Nephron (organoid): ENCODE data around the gene TRIM39.

Experiments
- H3K27ac Mint-ChIP-seq, 3 experiments: 2 replicates each; pipeline ENCODE4 v1.8.0; 2020; ENCODE audit warnings: mixed read lengths in 3 of 3, mild to moderate bottlenecking in 2 of 3, moderate library complexity in 1 of 3
- H3K27me3 Mint-ChIP-seq: 2 replicates; pipeline ENCODE4 v1.8.0; 2021; ENCODE audit warnings: low read depth, mild to moderate bottlenecking, moderate library complexity, mixed read lengths
- H3K36me3 Mint-ChIP-seq: 2 replicates; pipeline ENCODE4 v1.8.0; 2020; ENCODE audit warnings: low read depth, mixed read lengths
- H3K4me1 Mint-ChIP-seq: 2 replicates; pipeline ENCODE4 v1.8.0; 2020; ENCODE audit warnings: mixed read lengths
- H3K4me3 Mint-ChIP-seq, 3 experiments: 2 replicates each; pipeline ENCODE4 v1.8.0; 2020; ENCODE audit warnings: mild to moderate bottlenecking in 3 of 3, mixed read lengths in 3 of 3, moderate library complexity in 2 of 3
- H3K9me3 Mint-ChIP-seq: 2 replicates; pipeline ENCODE4 v1.8.0; 2020; ENCODE audit warnings: mixed read lengths
- TF ChIP-seq, protein P1 (sequence below), 3 experiments: fragments of 200-600 bp; sonication (generic); IDR thresholded peaks; one replicate each; pipeline ENCODE4 v1.5.0; 2021; ENCODE audit warnings: antibody characterized with exemption in 3 of 3; ENCODE audit not compliant: unreplicated experiment in 3 of 3

TRIM39 gene

DNA sequence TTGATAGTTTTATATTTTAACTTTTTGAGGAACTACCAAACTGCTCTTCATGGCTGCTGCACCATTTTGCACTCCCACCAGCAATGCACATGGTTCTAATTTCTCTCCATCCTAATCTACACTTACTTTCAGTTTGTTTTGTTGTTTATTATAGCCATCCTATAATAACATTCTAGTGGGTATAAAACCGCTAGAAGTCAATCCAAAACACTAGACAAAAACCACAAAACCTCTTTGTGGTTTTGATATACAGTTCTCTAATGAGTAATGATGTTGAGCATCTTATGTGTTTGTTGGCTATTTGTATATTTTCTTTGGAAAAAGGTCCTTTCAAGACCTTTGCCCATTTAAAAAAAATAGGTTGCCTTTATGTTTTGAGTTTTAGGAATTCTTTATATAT is 23.8 kb downstream of the TRIM39 start:
- H3K4me3 Mint-ChIP-seq, result no peak overlapping the region
- peaks cover 11% of the 10 kb centered on the region for H3K36me3 Mint-ChIP-seq
- H3K4me1 Mint-ChIP-seq, result peaks cover 6% of the 10 kb centered on the region
- H3K9me3 Mint-ChIP-seq, result no peaks in the 10 kb centered on the region
- TF ChIP-seq, protein P1, sequence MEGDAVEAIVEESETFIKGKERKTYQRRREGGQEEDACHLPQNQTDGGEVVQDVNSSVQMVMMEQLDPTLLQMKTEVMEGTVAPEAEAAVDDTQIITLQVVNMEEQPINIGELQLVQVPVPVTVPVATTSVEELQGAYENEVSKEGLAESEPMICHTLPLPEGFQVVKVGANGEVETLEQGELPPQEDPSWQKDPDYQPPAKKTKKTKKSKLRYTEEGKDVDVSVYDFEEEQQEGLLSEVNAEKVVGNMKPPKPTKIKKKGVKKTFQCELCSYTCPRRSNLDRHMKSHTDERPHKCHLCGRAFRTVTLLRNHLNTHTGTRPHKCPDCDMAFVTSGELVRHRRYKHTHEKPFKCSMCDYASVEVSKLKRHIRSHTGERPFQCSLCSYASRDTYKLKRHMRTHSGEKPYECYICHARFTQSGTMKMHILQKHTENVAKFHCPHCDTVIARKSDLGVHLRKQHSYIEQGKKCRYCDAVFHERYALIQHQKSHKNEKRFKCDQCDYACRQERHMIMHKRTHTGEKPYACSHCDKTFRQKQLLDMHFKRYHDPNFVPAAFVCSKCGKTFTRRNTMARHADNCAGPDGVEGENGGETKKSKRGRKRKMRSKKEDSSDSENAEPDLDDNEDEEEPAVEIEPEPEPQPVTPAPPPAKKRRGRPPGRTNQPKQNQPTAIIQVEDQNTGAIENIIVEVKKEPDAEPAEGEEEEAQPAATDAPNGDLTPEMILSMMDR (IDR thresholded peaks at IDR 0.05; ENCODE audit: unreplicated experiment in 3 of 3), result no peak
- no peak overlapping the region for H3K27ac Mint-ChIP-seq
- peaks cover 9% of the 10 kb centered on the region for H3K27me3 Mint-ChIP-seq

DNA sequence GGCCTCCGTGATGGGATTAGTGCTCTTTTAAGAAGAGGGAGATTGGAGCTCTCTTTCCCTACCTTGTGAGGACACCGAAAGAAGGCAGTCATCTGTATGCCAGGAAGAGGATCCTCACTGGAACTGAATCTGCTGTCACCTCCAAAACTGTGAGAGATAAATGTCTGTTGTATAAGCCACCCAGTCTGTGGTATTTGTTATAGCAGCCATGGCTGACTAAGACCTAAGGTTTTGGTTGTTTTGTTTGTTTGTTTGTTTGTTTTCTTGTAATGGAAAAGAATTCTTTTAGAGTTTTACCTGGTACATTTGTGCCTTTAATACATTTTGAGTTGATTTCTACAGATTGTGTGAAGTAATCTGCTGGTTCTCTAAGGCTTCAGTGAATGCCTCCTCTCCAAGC is 25.8 kb downstream of the TRIM39 start:
- H3K9me3 Mint-ChIP-seq, result no peaks in the 10 kb centered on the region
- no peaks in the 10 kb centered on the region for H3K4me1 Mint-ChIP-seq
- H3K27me3 Mint-ChIP-seq, result peaks cover 22% of the 10 kb centered on the region
- no peak overlapping the region for H3K4me3 Mint-ChIP-seq
- no peaks in the 10 kb centered on the region for H3K36me3 Mint-ChIP-seq
- TF ChIP-seq, protein P1 (IDR thresholded peaks at IDR 0.05; ENCODE audit: unreplicated experiment in 3 of 3), result no peak
- H3K27ac Mint-ChIP-seq, result no peak overlapping the region

DNA sequence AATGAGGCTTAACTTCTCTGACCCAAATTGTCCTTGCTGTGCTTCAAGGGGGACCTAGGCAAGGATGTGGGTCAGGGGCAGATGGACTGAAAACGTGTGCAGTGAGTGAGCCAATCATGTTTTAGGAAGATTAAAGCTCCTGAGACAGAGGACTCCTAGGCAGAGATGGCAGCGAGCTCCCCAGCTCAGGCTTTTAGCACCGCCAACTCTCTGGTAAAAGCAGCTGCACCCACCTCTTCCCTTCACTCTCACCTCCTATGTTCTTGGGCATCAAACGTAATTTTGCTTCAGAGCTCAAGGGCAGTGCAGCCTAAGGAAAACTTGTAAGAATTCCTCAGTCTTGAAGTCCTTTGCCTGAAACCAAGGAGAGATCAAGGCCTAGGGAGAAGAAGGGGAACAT is 28.6 kb downstream of the TRIM39 start:
- H3K9me3 Mint-ChIP-seq, result no peaks in the 10 kb centered on the region
- H3K4me1 Mint-ChIP-seq, result no peaks in the 10 kb centered on the region
- TF ChIP-seq, protein P1 (IDR thresholded peaks at IDR 0.05; ENCODE audit: unreplicated experiment in 3 of 3), result no peak
- no peak overlapping the region for H3K4me3 Mint-ChIP-seq
- H3K27ac Mint-ChIP-seq, result no peak overlapping the region
- H3K27me3 Mint-ChIP-seq, result peaks cover 49% of the 10 kb centered on the region
- no peaks in the 10 kb centered on the region for H3K36me3 Mint-ChIP-seq

DNA sequence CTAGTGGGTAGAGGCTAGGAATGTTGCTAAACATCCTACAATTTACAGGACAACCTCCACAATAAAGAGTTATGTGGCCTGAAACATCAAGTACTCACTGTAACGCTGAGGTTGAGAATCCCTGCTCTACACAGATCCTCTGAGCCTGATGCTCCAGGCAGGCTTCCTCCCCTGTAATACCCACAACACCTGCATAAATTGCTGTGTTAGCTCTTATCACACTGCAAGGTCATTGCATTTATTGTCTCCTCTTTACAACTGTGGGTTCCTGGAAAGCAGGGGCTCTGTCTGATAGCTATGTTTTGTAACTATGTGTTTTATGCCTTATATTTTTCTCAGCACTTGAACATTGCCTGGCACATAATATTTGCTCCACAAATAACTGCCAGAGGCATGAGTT is 29.8 kb downstream of the TRIM39 start:
- Mint-ChIP-seq H3K4me1 (no peaks in the 10 kb centered on the region), H3K27me3 (peaks cover 61% of the 10 kb centered on the region), H3K27ac (no peak overlapping the region), H3K4me3 (no peak overlapping the region), H3K9me3 (peaks cover under 1% of the 10 kb centered on the region), H3K36me3 (no peaks in the 10 kb centered on the region)
- TF ChIP-seq, protein P1 (IDR thresholded peaks at IDR 0.05; ENCODE audit: unreplicated experiment in 3 of 3), result no peak

DNA sequence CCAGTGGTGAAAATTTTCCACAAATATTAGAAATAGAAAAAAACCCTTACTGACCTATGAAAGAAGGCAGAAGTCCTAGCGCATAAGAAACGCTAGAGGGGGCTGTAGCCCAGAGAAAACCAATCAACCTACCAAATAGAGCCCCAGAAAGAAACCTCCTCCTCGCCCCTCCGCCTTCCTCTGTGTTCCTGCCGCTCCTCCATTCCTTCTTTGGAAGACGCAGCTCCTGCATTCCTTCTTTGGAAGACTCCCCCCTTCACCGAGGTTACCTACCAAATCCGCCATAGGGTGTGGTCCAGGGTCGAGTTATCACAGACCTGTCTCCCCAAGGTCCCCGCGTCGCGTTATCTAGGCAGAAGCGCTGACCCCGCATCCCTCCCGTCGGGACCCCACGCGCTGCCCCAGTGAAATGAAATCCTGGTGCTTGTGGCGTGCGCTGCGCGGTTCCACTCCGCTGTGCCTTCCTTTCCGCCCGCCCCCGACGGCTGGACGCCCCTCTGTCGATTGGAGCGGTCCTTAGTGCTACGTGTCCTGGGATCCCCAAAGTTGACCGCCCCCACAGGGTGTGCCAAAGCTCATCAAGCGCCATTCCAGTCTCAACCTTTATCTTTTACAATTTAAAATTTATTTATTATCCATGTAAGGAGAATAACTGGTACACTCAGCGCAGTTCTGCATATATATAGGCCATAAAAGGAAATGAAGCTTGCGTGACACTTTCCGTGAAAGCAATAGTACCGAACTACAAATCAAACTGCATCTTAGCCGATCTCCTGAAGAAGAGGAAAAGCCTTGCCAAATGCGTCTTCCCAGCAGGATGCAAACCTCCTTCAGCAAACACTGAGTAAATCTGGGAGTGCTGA is 31.2 kb downstream of the TRIM39 start:
- H3K4me1 Mint-ChIP-seq, result no peaks in the 10 kb centered on the region
- no peaks in the 10 kb centered on the region for H3K36me3 Mint-ChIP-seq
- peaks cover 6% of the 10 kb centered on the region for H3K9me3 Mint-ChIP-seq
- H3K27me3 Mint-ChIP-seq, result peaks cover 71% of the 10 kb centered on the region
- H3K4me3 Mint-ChIP-seq, result peak overlapping the region; percentile 83 to 93 (median 84)
- TF ChIP-seq, protein P1 (IDR thresholded peaks at IDR 0.05; ENCODE audit: unreplicated experiment in 3 of 3), result peak; percentile 78 to 81 (median 79)
- peak overlapping the region in 2 of 3 experiments; percentile 17 to 55 for H3K27ac Mint-ChIP-seq

DNA sequence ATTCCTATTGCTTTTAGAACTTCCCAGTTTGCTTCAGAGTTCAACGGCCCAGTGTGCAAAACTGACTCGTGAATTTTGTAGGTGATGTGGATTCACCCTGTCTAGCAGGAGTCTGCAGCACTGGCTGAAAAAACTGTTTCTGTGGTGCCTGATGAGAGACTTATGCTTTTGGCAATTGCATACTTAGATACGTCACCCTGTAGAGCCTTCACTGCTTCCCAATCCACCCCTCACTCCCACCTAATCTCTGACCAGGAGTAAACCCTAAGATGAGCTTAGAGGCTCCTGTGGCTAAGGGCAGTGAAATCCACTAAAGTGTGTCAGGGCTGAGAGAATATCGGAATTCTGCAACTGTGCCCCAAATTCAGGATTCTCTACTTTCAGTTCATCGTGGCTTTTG is 32.5 kb downstream of the TRIM39 start:
- Mint-ChIP-seq H3K27me3 (peaks cover 82% of the 10 kb centered on the region), H3K27ac (no peak overlapping the region), H3K36me3 (no peaks in the 10 kb centered on the region), H3K4me1 (no peaks in the 10 kb centered on the region), H3K4me3 (peak overlapping the region in 1 of 3 experiments; percentile 32), H3K9me3 (peaks cover 6% of the 10 kb centered on the region)
- TF ChIP-seq, protein P1 (IDR thresholded peaks at IDR 0.05; ENCODE audit: unreplicated experiment in 3 of 3), result no peak
